Measurements from ENCODE around the gene PELI3. TPM values are rescaled to one million over a fixed set of nuclear protein-coding genes. Genes with fewer than 3 reads are reported as not detected.

PELI3 gene
- polyA plus RNA-seq, 1 donor: 8.6 TPM

DNA sequence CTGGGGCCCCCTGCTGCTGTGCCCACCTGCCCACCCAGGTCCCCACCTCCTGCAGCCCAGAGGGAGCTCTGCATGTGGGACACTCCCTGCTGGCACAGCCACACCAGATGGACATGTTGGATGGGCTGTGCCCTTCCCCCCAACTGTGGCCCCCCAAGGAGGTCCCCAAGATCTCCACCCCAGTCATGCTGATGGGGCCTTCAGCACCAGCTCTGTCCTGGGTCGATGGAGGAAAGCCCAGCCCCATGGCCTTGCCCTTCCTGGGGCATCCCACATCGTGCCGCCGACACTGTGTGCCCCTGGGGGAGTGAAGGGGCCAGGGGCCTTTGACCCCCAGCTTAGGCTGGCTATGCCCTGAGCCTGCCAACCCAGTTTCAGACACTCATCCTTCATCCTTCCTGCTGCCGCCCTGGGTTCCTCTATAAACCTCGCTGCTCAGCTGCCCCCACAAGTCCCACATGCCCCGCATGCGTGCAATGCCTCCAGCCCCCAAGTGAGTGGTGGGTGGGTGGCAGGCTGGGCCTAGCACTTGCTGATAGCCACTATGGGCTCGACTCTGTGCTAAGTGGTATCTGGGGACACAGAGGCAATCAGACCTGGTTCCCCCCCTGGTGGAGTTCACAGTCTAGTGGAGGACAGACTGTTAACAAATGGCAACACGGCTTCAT lies 9.6 kb downstream of the PELI3 start:
- DNase-seq: no peak

DNA sequence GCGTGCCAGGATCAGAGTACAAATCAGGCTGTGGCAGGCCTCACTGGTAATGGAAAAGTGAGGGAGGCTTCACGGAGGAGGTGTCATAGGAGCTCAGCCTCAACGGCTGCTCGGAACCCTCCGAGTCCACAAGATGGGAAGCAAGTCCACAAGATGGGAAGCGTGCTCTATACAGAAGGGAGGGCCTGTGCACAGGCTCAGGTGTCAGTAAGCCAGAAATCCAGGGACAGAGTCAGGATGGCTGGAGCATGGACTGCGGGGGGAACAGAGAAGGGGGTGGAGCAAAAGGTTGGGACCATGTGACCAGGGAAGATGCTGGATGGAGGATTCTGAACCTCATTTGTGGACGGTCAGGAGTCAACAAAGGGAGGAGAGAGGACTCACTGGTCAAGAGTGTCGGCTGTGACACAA lies 10.1 kb downstream of the PELI3 start:
- no peak for DNase-seq

DNA sequence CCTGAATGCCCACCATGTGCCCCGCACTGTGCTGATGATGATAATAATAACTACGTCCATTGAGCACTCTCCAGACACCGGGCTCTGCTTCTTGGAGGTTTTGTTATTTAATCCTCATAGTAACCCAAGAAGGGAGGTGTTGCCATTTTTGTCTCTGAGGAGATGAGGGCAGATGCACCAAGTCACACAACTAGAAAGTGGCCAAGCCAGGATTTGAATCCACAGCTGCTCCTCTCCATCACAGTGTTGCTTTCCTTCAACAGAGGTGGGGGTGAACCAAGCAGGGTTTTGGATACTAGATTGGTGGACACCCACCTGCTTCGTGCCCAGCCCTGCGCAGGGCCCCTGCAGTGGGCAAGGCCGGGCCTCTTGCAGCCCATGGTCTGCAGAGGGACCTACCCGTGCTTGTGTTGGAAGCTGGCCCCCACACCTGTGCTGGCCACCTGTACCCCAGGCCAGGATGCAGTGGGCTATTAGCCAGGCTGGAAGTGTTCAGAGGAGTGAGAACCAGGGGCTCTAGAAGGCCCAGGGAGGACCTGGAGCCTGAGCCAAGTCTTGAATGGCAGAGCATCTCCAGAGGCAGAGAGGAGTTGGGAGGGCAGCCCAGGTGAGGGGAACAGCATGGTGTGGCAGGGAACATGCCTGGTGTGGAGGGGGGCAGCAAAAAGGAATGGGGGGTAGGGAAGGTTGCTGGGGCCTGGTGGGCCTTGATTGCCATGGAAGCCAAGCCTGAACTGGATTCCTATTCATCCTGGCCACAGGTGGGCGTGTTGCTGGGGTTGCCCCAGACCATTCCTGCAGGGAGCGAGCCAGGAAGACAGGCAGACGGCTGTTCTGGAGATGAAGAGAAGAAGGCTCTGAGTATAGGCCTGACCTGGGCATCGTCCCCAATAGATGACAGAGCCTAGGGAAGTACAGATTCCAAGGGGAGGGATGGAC lies 10.8 kb downstream of the PELI3 start:
- no peak for DNase-seq

DNA sequence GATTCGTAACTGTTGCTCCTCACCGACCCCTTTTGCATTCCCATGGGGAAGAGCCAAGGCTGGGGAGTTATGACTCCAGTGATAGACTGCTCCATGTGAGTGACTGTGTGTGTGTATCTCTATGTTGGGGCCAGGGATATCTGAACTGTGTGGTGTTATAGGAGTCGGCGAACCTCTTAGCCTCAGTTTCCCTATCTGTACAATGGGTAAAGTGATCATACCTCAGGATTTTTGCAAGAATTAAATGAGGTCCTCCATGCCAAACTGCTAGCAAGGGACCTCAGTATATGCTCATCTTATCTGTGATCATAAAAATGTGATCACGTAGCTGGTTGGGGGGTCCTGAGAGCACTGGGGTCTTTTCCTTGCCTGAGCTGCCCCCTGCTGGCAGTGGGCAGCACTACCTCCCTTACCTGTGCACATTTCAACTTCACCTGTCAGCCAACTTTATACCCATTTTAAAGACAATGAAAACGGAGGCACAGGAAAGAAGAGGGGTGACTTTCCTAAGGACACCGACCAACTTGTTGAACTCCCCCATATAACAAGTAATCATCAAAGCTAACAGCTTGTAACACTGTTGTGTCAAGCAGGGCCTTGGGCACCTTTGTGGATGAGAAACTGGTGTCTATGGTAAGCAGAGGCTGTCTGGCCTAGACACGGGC lies 12.2 kb downstream of the PELI3 start:
- no peak for DNase-seq

DNA sequence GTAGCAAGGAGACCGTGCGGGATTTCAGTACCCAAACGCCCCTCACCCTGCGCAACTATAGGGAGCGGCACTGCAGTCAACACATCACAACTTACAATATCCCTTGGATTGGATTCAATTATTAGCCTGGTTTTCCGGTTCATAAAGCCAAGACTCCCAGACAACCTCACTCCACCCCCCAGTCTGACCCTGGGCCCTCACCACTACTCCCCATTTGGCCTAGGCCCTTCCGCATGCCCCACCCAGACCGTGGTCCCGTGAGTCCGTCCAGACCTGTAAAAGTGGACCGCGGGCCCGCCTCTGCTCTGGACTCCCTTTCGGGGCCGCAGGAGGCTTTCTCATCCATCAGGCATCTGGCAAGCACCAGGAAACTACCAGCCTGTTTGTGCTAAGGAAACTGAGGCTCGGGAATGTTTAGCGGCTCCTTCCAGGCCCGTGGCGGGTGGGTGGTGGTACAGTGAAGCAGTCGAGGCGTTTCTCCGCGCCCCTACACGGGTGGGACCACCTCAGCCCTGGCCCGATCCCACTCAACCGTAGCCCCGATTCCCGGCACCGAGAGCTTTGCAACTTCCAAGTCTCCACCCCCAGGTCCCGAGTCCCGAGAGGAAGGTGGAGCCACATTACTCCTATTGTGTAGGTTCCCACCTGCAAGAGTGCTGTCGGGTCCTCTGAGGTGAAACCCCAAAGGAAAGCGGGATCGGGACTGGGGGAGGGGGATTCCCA lies 12.8 kb downstream of the PELI3 start:
- peak; percentile 21 for DNase-seq

DNA sequence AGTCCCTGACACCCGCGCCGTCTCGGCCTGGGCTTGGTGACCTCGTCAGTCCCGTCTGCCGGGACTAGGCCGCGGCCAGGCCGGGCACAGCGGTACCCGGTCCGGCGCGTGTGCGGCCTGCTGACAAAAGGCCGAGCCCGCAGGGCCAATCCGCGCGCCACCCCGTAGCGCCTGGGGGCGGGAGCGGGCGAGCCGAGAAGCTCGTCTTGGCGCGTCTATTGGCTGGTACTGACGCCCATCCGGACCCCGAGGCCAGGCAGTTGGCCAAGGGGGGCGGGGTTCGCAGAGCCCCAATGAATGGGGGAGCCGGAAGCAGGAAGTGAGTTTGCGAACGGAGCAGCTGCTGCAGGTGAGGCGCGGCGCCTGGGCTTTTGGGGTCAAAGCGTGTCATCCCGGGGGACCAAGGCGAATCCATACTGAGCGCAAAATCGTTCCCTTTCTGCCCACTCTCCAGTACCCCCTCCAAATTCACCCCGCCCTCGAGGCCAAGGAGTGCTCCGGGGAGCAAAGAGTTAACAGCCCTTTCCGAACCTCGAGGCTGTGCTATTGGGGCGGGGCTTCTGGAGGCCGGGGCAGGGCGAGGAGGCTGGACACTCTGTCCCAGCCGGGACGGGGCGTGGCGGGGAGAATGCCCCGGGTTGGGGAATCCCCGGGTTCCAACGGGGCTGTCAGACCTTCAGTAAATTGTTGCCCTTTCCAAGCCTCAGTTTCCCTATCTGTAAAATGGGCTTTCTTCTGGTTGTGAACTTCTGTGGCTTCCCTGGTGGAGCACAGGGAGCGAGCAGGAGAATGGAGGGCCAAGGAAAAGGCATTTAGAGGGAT lies 13.6 kb downstream of the PELI3 start, which contains the start of gene DPP3:
DPP3 (plus strand) TSS at position 318 of the 822 bp plus-strand sequence. CDS start 1,767 bp downstream, outside the sequence.
- peak; percentile 96 for DNase-seq

DNA sequence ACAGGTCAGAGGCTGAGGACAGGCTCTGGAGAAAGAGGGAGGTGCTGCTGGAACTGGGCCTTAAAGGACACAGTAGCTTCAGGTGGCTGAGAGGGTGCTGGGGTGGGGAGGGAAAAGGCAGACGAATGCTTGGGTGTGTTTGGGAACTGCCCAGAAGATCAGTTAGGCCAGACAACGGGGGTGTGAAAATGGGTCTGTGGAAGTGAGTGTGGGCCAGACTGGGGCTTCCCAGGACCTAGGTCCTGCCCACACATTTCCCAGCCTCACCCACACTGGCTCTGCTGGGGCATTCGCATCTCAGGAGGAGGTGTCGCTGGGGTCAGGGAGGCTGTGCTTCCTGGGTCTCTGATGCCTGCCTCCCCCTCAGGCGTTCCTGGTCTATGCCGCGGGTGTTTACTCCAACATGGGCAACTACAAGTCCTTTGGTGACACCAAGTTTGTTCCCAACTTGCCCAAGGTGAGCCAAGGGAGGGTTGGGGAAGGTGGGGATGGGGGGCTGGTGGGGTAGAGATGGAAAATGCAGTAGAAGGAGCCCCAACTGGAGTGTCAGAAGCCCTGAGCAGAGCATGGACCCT lies 18.2 kb downstream of the PELI3 start:
- no peak for DNase-seq

DNA sequence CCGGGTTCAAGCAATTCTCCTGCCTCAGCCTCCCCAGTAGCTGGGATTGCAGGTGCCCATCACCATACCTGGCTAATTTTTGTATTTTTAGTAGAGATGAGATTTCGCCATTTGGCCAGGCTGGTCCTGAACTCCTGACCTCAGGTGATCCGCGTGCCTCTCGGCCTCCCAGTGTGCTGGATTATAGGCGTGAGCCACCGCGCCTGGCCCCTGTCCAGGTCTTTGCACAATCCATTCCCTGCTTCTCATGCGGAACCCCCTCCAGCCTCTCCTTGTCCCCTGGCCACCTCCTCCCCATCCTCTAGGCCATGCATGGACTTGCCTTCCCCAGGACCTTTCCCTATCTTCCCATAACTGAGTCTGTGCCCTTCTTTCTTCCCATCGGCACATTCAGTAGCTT lies 22.3 kb downstream of the PELI3 start:
- no peak for DNase-seq

DNA sequence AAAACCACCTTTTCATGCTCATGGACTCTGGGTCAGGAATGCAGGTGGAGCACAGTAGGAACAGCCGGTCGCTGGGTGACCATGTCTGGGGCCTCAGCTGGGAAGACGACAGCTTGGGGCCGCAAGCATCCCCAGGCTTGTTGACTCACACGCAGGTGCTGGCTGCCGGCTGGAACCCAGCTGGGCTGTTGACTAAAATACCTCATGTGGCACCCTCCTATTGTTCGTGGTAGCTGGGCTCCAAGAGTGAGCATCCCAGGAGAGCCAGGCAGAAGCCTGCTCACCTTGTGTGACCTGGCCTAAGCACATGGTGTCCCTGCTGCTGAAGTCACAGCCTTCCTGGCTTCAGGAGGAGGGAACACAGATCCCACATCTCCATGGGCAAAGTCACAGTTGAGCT lies 22.9 kb downstream of the PELI3 start:
- no peak for DNase-seq

DNA sequence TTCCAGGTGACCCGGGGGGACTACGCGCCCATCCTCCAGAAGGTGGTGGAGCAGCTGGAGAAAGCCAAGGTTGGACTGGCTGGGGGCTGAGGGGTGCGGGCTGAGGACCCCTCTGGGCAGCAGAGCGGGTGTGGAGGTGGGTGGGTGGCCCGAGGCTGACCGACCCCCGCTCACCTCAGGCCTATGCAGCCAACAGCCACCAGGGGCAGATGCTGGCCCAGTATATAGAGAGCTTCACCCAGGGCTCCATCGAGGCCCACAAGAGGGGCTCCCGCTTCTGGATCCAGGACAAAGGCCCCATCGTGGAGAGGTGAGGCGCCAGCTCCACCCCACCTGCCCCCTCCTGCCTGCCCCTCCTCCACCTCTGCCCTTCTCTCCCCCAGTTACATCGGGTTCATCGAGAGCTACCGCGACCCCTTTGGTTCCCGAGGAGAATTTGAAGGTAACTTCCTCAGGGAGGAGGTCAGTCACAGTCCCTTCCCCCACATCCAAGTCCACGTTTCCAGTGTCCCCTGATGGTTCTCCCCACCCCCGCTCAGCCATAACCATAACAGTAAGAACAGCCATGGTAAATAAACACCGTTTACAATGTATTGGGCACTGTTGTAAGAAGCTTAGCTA lies 24.7 kb downstream of the PELI3 start:
- no peak for DNase-seq

DNA sequence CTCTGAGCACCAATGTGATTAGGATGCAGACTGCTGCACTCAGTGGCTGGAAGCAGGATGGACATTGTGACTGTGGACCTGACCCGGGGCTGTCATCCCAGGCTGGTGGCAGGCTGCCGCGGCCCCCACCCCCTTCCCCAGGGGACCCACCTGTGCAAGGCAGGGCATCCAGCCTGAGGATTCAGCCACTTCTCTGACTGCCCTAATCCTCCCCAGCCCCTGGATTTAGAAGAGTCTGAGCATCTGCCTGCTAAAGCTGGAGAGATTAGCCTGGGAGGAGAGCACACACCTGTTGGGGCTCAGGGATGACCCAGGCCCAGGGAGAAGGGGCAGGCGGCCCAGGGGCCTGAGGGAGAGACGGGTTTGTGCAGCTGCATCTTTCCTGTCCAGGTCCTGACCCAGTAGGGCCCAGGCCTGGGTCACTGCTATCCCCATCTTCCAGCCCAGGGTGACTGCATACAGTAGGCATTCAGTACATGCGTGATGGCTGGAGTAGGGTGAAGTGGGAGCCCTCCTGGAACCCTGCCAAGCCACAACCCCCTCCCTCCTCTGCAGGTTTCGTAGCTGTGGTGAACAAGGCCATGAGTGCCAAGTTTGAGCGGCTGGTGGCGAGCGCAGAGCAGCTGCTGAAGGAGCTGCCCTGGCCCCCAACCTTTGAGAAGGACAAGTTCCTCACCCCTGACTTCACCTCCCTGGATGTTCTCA lies 25.6 kb downstream of the PELI3 start:
- no peak for DNase-seq

DNA sequence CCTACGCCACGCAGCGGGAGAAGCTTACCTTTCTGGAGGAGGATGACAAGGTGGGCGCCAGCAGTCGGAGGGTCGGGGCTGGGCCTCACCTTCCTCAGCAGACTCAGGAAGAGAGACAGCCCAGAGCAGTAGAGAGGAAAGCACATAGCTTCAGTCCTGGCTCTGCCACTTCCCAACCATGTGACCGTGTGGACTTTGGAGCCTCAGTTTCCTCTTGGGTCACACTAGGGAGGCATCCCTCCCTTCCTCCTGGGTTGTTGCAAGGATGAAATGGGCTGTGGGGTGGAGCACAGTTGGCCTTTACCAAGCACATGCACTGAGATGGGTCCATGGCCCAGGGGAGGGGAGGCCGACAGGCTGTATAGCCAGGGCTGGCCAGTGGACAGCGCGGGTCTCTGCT lies 26.4 kb downstream of the PELI3 start:
- DNase-seq: no peak

DNA sequence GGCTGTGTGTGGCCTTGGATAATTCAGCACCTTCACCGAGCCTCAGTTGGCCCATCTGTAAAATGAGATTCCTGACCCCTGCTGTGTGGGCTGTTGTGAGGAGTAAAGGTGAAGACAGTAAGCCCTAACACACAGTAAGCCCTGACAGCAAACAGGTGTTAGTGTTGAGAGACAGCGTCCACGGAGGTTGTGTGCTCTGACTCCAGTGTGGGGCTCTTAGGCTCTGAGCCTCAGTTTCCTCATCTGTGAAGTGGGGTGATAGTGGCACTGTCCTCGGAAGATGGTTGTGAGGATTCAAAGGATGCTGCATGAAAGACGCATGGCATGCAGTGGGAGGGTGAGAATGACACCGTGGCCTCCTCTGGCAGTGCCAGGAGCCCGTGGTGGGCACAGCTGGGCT lies 27.8 kb downstream of the PELI3 start:
- no peak for DNase-seq

DNA sequence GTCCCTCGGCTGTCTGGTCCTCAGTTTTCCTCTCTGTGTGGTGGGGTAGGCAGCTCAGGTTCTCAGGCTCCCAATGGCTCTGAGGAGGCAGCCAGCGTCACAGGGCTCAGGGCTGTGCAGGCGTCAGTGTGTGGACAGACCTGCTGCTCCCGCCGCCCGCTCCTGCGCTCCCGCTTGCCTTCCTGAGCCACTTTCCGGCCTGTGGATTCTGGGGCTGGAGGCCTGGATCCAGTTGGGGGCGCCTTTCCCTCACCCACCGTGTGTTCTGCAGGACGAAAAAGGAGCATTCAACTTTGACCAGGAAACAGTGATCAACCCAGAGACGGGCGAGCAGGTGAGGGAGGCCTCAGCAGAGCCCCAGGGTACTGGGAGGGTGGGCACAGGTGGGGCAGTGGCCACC lies 28.2 kb downstream of the PELI3 start:
- no peak for DNase-seq

DNA sequence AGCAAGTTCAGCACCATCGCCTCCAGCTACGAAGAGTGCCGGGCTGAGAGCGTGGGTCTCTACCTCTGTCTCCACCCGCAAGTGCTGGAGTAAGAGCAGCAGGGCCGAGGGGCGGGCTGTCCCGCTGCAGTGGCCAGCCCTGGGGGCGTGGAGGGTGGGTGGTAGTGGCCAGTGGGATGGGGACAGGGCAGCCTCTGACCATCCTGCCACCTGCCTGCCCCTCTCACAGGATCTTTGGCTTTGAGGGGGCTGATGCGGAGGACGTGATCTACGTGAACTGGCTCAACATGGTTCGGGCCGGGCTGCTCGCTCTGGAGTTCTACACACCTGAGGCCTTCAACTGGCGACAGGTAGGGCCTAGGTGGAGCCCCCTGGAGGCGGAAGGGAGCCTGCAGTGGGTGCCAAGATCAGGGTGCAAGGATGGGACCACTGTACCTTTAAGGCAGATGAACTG lies 28.7 kb downstream of the PELI3 start:
- no peak for DNase-seq

DNA sequence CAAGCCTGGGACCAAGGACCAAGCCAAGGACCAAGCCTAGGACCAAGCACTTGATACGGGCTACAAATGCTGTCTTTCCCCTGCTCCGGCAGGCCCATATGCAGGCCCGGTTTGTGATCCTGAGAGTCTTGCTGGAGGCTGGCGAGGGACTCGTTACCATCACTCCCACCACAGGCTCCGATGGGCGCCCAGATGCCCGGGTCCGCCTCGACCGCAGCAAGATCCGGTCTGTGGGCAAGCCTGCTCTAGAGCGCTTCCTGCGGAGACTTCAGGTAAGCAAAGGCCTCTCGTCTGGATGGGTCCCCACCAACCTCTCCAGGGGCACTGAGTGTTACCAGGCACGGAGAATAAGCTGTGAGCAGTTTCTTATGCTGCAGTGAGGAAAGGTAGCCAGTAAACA lies 30.5 kb downstream of the PELI3 start:
- DNase-seq: no peak

DNA sequence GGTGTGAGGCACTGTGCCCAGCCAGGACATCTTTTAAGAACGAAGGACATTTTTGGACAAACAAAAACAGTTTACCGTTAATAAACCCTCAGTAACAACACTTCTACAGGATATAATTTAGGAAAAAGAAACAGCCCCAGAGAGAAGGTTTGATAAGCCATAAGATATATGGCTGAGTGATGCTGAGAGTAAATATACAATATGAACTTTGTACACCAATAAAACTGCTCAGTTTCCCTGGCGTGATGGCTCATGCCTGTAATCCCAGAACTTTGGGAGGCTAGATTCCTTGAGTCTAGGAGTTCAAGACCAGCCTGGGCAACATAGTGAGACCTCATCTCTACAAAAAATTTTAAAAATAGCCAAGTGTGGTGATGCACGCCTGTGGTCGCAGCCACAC lies 31.8 kb downstream of the PELI3 start:
- DNase-seq: no peak

DNA sequence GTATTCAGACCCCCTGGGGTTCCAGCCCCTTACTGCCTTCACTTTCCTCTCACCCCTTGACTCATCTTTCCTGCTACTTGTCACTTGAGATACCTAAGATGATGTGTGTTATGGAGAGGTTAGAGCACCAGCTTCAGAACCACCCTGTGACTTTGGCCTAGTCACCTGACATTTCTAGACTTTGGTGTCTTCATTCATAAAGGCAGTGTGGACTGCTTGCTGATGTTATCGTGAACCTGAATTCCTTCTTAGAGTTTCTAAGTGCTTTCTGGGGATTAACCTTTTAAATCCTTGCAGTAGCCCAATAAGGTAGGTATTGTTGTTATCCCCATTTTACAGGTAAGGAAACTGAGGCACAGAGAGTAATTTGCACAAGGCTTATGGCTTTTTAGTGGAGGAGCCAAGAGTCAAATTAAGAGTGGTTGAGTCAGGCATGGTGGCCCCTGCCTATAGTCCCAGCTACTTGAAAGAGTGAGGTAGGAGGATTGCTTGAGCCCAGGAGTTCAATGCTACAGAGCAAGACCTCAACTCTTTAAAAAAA lies 38.6 kb downstream of the PELI3 start:
- no peak for DNase-seq

DNA sequence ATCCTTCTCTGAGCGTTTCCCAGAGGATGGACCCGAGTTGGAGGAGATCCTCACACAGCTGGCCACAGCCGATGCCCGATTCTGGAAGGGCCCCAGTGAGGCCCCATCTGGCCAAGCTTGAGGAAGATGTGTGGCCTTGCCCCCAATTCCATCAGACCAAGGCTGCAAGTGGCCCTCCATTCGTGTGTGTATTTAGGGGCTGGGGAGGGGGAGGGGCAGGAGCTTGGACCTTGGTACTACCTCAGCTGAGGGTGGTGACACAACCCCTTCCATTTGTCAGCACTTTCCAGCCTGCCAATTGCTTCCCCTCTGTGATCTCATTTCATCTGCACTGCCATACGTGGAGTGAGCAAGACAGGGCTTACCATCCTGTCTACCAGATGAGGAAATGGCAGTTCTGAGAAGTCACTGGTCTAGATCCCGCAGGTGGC lies 42.4 kb downstream of the PELI3 start:
- DNase-seq: no peak
